HCT116 (cell line): ENCODE results near the gene ATF7. TPM values are rescaled to one million over a fixed set of nuclear protein-coding genes. Genes with fewer than 3 reads are reported as not detected.
A peak's percentile ranks its signal among the peaks of the same experiment; 100 is the strongest.

Experiments used
- ATAC-seq: fragments of 200-7000 bp; cut with Tn5 transposase; 2 replicates; pipeline ENCODE4 v1.9.1; 2020; ENCODE audit warnings: mild to moderate bottlenecking, moderate library complexity
- Bru-seq: library from RNA; stranded (reverse); fragments of 400-500 nt; gene quantifications from one replicate; lab custom pipeline; 2021; lab: Mats Ljungman, UMichigan
- BruChase-seq, 2 experiments: library from RNA; stranded (reverse); fragments of 400-500 nt; gene quantifications; one replicate each; lab custom pipeline; 2021; lab: Mats Ljungman, UMichigan
- BruUV-seq: library from RNA; stranded (reverse); fragments of 400-500 nt; replicated peaks from 2 replicates; lab custom pipeline; 2021; lab: Mats Ljungman, UMichigan
- CTCF ChIA-PET: fragments of 300-600 bp; sonication (Branson Sonifier 250); formaldehyde crosslinking; loops from one replicate; lab custom pipeline; 2021; ENCODE audit warnings: antibody characterized with exemption; lab: Charles Lee
- POLR2A ChIA-PET: fragments of 300-600, 350-600 bp; sonication (Branson Sonifier 250); formaldehyde crosslinking; loops from one replicate; lab custom pipeline; 2021; ENCODE audit warnings: antibody characterized with exemption; lab: Charles Lee
- RAD21 ChIA-PET, 2 experiments: fragments of 300-600 bp; sonication (Branson Sonifier 250); formaldehyde crosslinking; loops; one replicate each; lab custom pipeline; 2023; ENCODE audit warnings: low total read pairs in 2 of 2; ENCODE audit not compliant: uncharacterized antibody in 2 of 2, unreplicated experiment in 2 of 2, low non-redundant PET in 1 of 2; lab: Charles Lee
- DNase-seq: peaks from one replicate; pipeline ENCODE4 v3.0.0-alpha.2; 2010; ENCODE audit warnings: low read depth, low spot score
- H2AFZ ChIP-seq: fragments of 200-600 bp; shearing (Covaris generic), sonication (generic); 2 replicates; pipeline ENCODE4 v1.6.1; 2017; ENCODE audit warnings: low read depth, mixed run types, mixed read lengths, antibody characterized with exemption, low read length; ENCODE audit not compliant: poor library complexity, severe bottlenecking
- H3K27ac ChIP-seq: 2 replicates; pipeline ENCODE4 v1.5.1; 2012; ENCODE audit warnings: low read depth, low read length
- H3K27me3 ChIP-seq: fragments of 200-600 bp; sonication (generic); 2 replicates; pipeline ENCODE4 v1.6.1; 2016; ENCODE audit warnings: mixed run types, low read length, mixed read lengths; ENCODE audit not compliant: insufficient read depth
- H3K36me3 ChIP-seq, 2 experiments: fragments of 200-500 bp in 1 of 2; fragments of 200-600 bp in 1 of 2; sonication (Bioruptor generic) in 1 of 2; sonication (generic) in 1 of 2; 2 replicates each; pipeline versions ENCODE4 v1.5.1 to v1.6.1; 2014 to 2016; ENCODE audit warnings: low read length in 2 of 2, inconsistent platforms in 1 of 2, mixed read lengths in 1 of 2, mixed run types in 1 of 2; ENCODE audit not compliant: insufficient read depth in 2 of 2, control insufficient read depth in 1 of 2
- H3K4me1 ChIP-seq, 2 experiments: fragments of 200-600 bp in 1 of 2; sonication (generic) in 1 of 2; 2 replicates each; pipeline versions ENCODE4 v1.5.1 to v1.6.1; 2012 to 2017; ENCODE audit warnings: low read length in 2 of 2, inconsistent platforms in 1 of 2, mild to moderate bottlenecking in 1 of 2, mixed read lengths in 1 of 2, mixed run types in 1 of 2, moderate library complexity in 1 of 2; ENCODE audit not compliant: insufficient read depth in 2 of 2, control insufficient read depth in 1 of 2
- H3K4me2 ChIP-seq: fragments of 200-600 bp; sonication (generic); 2 replicates; pipeline ENCODE4 v1.6.1; 2017; ENCODE audit warnings: mixed run types, low read length, mixed read lengths
- H3K4me3 ChIP-seq, 2 experiments: fragments of 200-600 bp in 1 of 2; sonication (generic) in 1 of 2; replicated peaks in 1 of 2; 2 replicates each; pipeline ENCODE4 v1.5.1; 2011 to 2016; ENCODE audit warnings: low read length in 2 of 2, control low read depth in 1 of 2, low read depth in 1 of 2, mild to moderate bottlenecking in 1 of 2, mixed read lengths in 1 of 2, mixed run types in 1 of 2
- H3K79me2 ChIP-seq: fragments of 200-600 bp; sonication (generic); 2 replicates; pipeline ENCODE4 v1.6.1; 2017; ENCODE audit warnings: mild to moderate bottlenecking, mixed run types, low read length, moderate library complexity, mixed read lengths; ENCODE audit not compliant: insufficient read depth
- H3K9ac ChIP-seq: fragments of 200-600 bp; sonication (generic); 2 replicates; pipeline ENCODE4 v1.6.1; 2016; ENCODE audit warnings: low read length, mixed read lengths
- H3K9me2 ChIP-seq: fragments of 200-600 bp; sonication (generic), shearing (Covaris generic); 2 replicates; pipeline ENCODE4 v1.6.1; 2017; ENCODE audit warnings: mixed run types, mild to moderate bottlenecking, moderate library complexity; ENCODE audit not compliant: insufficient read depth
- H3K9me3 ChIP-seq, 2 experiments: fragments of 200-500 bp in 1 of 2; fragments of 200-600 bp in 1 of 2; sonication (Bioruptor generic) in 1 of 2; sonication (generic) in 1 of 2; 2 replicates each; pipeline ENCODE4 v1.6.1; 2014 to 2017; ENCODE audit warnings: low read length in 2 of 2, mixed read lengths in 2 of 2, inconsistent platforms in 1 of 2, low read depth in 1 of 2, mild to moderate bottlenecking in 1 of 2, mixed run types in 1 of 2, moderate library complexity in 1 of 2; ENCODE audit not compliant: control insufficient read depth in 1 of 2, insufficient read depth in 1 of 2
- H4K20me1 ChIP-seq: fragments of 200-600 bp; sonication (generic), shearing (Covaris generic); 2 replicates; pipeline ENCODE4 v1.6.1; 2017; ENCODE audit warnings: mixed run types, mild to moderate bottlenecking, moderate library complexity; ENCODE audit not compliant: insufficient read depth
- CBX3 ChIP-seq: IDR thresholded peaks from 2 replicates; pipeline ENCODE4 v1.6.1; 2012; ENCODE audit warnings: low read depth
- CEBPB ChIP-seq: IDR thresholded peaks from 2 replicates; pipeline ENCODE4 v1.6.1; 2012; ENCODE audit warnings: low read depth
- EGR1 ChIP-seq: IDR thresholded peaks from 2 replicates; pipeline ENCODE4 v1.6.1; 2012; ENCODE audit warnings: low read depth
- ELF1 ChIP-seq: IDR thresholded peaks from 2 replicates; pipeline ENCODE4 v1.6.1; 2012; ENCODE audit warnings: low read depth, borderline replicate concordance
- EZH2phosphoT487 ChIP-seq: fragments of 200-600 bp; IDR thresholded peaks from 2 replicates; pipeline ENCODE4 v1.6.1; 2018; ENCODE audit warnings: antibody characterized with exemption, borderline replicate concordance
- FOSL1 ChIP-seq: IDR thresholded peaks from 2 replicates; pipeline ENCODE4 v1.6.1; 2012; ENCODE audit warnings: low read depth
- JUND ChIP-seq: IDR thresholded peaks from 2 replicates; pipeline ENCODE4 v1.6.1; 2012
- POLR2A ChIP-seq: IDR thresholded peaks from 2 replicates; pipeline ENCODE4 v1.7.0; 2011; ENCODE audit warnings: borderline replicate concordance; ENCODE audit not compliant: insufficient read depth, insufficient read length; ENCODE audit errors: extremely low read depth
- POLR2AphosphoS5 ChIP-seq: IDR thresholded peaks from 2 replicates; pipeline ENCODE4 v1.6.1; 2011; ENCODE audit warnings: mild to moderate bottlenecking, low read depth, low read length, moderate library complexity
- RAD21 ChIP-seq: IDR thresholded peaks from 2 replicates; pipeline ENCODE4 v1.6.1; 2012; ENCODE audit warnings: low read depth, mild to moderate bottlenecking
- SIN3A ChIP-seq: IDR thresholded peaks from 2 replicates; pipeline ENCODE4 v1.6.1; 2012; ENCODE audit warnings: low read depth
- SP1 ChIP-seq: IDR thresholded peaks from 2 replicates; pipeline ENCODE4 v1.6.1; 2012; ENCODE audit warnings: low read depth
- SRF ChIP-seq: IDR thresholded peaks from 2 replicates; pipeline ENCODE4 v1.6.1; 2012; ENCODE audit warnings: low read depth
- TCF7L2 ChIP-seq: IDR thresholded peaks from 2 replicates; pipeline ENCODE4 v1.7.0; 2011; ENCODE audit warnings: borderline replicate concordance, inconsistent platforms; ENCODE audit not compliant: insufficient read depth, insufficient read length; ENCODE audit errors: extremely low read depth
- YY1 ChIP-seq: IDR thresholded peaks from 2 replicates; pipeline ENCODE4 v1.6.1; 2011; ENCODE audit warnings: low read length, low read depth, moderate library complexity, mild to moderate bottlenecking; ENCODE audit not compliant: insufficient replicate concordance; ENCODE audit errors: extremely low read depth
- intact Hi-C: fragments of 100-400 bp; cut with micrococcal nuclease; formaldehyde crosslinking; loops from 2 replicates; pipeline ENCODE4 v1.10.0; 2022
- long read RNA-seq: library from polyadenylated mRNA; unstranded; transcript quantifications from one replicate; pipeline ENCODE4 v2.0.0, GENCODE V29; 2021; ENCODE audit not compliant: unreplicated experiment
- polyA plus RNA-seq: library from polyadenylated mRNA; unstranded; fragments of >200 nt; gene quantifications from 2 replicates; pipeline ENCODE4 v1.2.1, GENCODE V29; 2012; ENCODE audit warnings: missing spikeins
- total RNA-seq: library from RNA; stranded (reverse); gene quantifications from one replicate; pipeline ENCODE4 v1.2.1, GENCODE V29; 2021; ENCODE audit not compliant: unreplicated experiment
- TF ChIP-seq, protein P1 (sequence below), 3 experiments: fragments of 200-600 bp in 1 of 3; sonication (generic) in 1 of 3; IDR thresholded peaks in 2 of 3; conservative IDR thresholded peaks in 1 of 3; 2 replicates each; pipeline ENCODE4 v1.5.1; 2012 to 2017; ENCODE audit warnings: low read depth in 2 of 3, low read length in 2 of 3, antibody characterized with exemption in 1 of 3, borderline replicate concordance in 1 of 3, control low read depth in 1 of 3, mild to moderate bottlenecking in 1 of 3, mixed read lengths in 1 of 3, mixed run types in 1 of 3, moderate library complexity in 1 of 3; ENCODE audit not compliant: insufficient read depth in 1 of 3
- TF ChIP-seq, protein P2 (sequence below): IDR thresholded peaks from 2 replicates; pipeline ENCODE4 v1.6.1; 2011; ENCODE audit warnings: mild to moderate bottlenecking, low read length, moderate library complexity; ENCODE audit not compliant: insufficient replicate concordance; ENCODE audit errors: extremely low read depth
- TF ChIP-seq, protein P3 (sequence below): IDR thresholded peaks from 2 replicates; pipeline ENCODE4 v1.6.1; 2012

Gene ATF7
- 24.0 TPM for total RNA-seq
- 12.5 and 12.7 TPM in 2 replicates for polyA plus RNA-seq
- percentile 81 among the genes with signal in this experiment for Bru-seq, nascent RNA
- percentile 98 among the genes with signal in this experiment for BruChase-seq, experiment 1, labeled RNA remaining after a 6-hour chase
- BruChase-seq, experiment 2, labeled RNA remaining after a 2-hour chase = percentile 98 among the genes with signal in this experiment
- long read RNA-seq, full-length matches to known transcripts = 3 of 11 reads
- long read RNA-seq, partial matches to known transcripts = 1 of 11 reads
- long read RNA-seq, other reads (novel, unspliced or antisense) = 7 of 11 reads

DNA sequence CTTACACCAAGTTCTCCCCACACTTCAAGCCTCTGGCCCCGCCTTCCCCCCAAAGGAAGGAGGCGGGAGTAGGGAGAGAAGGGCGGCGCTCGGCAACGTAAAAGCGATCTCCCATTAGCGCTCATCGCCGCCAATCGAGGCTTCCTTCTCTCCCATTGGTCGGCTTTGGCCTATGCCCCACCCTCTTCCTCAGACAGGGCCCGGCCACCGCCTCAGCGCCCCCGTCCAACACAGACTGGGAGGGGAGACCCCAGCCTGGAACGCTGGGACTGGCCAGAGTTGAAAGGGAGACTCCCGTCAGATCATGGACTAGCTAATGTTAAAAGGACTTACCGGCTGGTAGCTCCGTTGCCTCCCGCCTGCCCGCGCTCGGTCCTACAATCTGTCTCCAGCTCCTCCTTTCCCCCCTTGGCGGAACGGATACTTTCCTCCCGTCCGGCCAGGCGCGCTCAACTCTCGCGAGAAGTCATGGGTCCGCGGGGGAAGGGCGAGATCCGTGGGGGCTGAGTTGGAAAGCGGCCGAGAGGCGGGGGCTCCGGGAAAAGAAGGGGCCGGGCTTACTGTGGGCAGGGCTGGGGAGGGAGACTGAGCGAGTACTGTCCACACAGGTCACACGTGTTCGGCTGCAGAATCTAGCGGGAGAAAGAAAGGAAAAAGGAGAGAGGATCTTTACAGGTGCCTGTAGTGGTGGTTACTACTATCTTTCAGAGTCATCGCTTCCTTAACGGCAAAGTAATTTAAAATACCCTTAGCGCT lies at the start of gene ATF7:
TSS of gene ATF7 (minus strand) at position 437 of the 756 bp plus-strand sequence. CDS start 25,382 bp downstream, outside the sequence.
- Histone ChIP-seq H3K27me3 (no peaks in the 10 kb centered on the region), H3K4me1 (peaks cover 8 to 21% of the 10 kb centered on the region in 2 experiments), H3K36me3 (no peaks in the 10 kb centered on the region), H3K9ac (peak within 1 kb of the TSS; percentile 74), H3K9me3 (no peaks in the 10 kb centered on the region), H3K4me2 (peak within 1 kb of the TSS; percentile 94), H3K79me2 (peaks cover 41% of the 10 kb centered on the region), H3K9me2 (no peaks in the 10 kb centered on the region), H4K20me1 (no peaks in the 10 kb centered on the region), H3K4me3 (peak within 1 kb of the TSS; percentile 77 to 90), H3K27ac (peak within 1 kb of the TSS; percentile 66), H2AFZ (peak within 1 kb of the TSS; percentile 84)
- ATAC-seq (peak; percentile 97), DNase-seq (peak; percentile 97)
- POLR2A ChIA-PET = interaction anchor here (1.1 to 1.8 kb wide), 3 partner anchors 13 to 49 kb away, joined by 3 to 7 read pairs (median 3); partner anchors contain the start of gene ATP5MC2
- RAD21 ChIA-PET = no interaction called here
- CTCF ChIA-PET = interaction anchor here (1.3 kb wide), 1 partner anchor 50 kb away, joined by 3 read pairs; the partner anchor contains the start of gene ATP5MC2
- intact Hi-C loops = loop anchor here (5.0 kb wide), 1 partner anchor 51 kb away; the partner anchor contains the start of gene ATP5MC2
- BruUV-seq = no TSS peak
- TF ChIP-seq, protein P1, sequence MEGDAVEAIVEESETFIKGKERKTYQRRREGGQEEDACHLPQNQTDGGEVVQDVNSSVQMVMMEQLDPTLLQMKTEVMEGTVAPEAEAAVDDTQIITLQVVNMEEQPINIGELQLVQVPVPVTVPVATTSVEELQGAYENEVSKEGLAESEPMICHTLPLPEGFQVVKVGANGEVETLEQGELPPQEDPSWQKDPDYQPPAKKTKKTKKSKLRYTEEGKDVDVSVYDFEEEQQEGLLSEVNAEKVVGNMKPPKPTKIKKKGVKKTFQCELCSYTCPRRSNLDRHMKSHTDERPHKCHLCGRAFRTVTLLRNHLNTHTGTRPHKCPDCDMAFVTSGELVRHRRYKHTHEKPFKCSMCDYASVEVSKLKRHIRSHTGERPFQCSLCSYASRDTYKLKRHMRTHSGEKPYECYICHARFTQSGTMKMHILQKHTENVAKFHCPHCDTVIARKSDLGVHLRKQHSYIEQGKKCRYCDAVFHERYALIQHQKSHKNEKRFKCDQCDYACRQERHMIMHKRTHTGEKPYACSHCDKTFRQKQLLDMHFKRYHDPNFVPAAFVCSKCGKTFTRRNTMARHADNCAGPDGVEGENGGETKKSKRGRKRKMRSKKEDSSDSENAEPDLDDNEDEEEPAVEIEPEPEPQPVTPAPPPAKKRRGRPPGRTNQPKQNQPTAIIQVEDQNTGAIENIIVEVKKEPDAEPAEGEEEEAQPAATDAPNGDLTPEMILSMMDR (IDR thresholded peaks at IDR 0.05 in 2 of 3, conservative IDR thresholded peaks at IDR 0.05 in 1 of 3; ENCODE audit: borderline replicate concordance in 1 of 3, insufficient read depth in 1 of 3, low read depth in 2 of 3, low read length in 2 of 3) = no peak
- TF ChIP-seq JUND (peak; percentile 52; the same call in 1 of the 2 replicates), YY1 (peak; percentile 49), EZH2phosphoT487 (no peak), SIN3A (0 out of 2 replicates have a peak, but pooled peaks have one; percentile 37), EGR1 (peak; percentile 88), TCF7L2 (peak; percentile 52), RAD21 (no peak), POLR2A (peak; percentile 83), POLR2AphosphoS5 (peak; percentile 77), SP1 (peak; percentile 99), CEBPB (no peak), CBX3 (0 out of 2 replicates have a peak, but pooled peaks have one; percentile 52), ELF1 (no peak), SRF (no peak), FOSL1 (no peak)
- TF ChIP-seq, protein P2, sequence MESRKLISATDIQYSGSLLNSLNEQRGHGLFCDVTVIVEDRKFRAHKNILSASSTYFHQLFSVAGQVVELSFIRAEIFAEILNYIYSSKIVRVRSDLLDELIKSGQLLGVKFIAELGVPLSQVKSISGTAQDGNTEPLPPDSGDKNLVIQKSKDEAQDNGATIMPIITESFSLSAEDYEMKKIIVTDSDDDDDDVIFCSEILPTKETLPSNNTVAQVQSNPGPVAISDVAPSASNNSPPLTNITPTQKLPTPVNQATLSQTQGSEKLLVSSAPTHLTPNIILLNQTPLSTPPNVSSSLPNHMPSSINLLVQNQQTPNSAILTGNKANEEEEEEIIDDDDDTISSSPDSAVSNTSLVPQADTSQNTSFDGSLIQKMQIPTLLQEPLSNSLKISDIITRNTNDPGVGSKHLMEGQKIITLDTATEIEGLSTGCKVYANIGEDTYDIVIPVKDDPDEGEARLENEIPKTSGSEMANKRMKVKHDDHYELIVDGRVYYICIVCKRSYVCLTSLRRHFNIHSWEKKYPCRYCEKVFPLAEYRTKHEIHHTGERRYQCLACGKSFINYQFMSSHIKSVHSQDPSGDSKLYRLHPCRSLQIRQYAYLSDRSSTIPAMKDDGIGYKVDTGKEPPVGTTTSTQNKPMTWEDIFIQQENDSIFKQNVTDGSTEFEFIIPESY = peak; percentile 96
- TF ChIP-seq, protein P3, sequence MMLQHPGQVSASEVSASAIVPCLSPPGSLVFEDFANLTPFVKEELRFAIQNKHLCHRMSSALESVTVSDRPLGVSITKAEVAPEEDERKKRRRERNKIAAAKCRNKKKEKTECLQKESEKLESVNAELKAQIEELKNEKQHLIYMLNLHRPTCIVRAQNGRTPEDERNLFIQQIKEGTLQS = no peak
